ENCODE results near the gene AGBL4. TPM values are rescaled to one million over a fixed set of nuclear protein-coding genes. Genes with fewer than 3 reads are reported as not detected.

AGBL4 gene
- total and polyA plus RNA-seq, 2 of the 4 experiments (the other 2 are of a cell fraction): not detected

DNA sequence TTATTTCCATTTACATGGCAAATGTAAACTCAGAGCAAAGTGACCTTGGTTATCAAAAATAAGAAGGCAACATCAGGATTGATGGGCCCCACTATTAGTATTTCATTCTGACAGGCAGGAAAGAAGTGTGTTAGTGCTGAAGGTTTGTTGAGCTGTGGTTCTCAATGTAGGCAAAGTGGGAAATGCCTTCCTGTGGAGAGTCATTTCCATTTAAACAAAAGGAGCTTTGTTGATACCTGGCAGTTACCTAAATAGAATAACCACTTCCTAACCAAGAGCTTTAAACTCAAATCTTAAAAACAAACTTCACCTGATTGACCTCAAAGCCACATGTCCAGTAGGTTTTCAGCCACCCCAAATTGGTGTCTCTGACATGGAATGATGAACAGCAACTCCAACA lies 667.2 kb downstream of the AGBL4 start:
- no peak overlapping the region for H2AK5ac ChIP-seq (ENCODE audit: low read depth, low read length)
- ChIA-PET CTCF (no interaction called here), POLR2A (ENCODE audit: unreplicated experiment) (no interaction called here)
- no peak overlapping the region for H3K18ac ChIP-seq (ENCODE audit: low read depth, low read length)
- H4K20me1 ChIP-seq (ENCODE audit: insufficient read depth, low read length): no peaks in the 10 kb centered on the region
- no peak overlapping the region for H3K4me3 ChIP-seq (ENCODE audit: insufficient read depth, low read depth, low read length)
- H3K56ac ChIP-seq (ENCODE audit: extremely low read depth, insufficient read depth, low read length): no peak overlapping the region
- no peaks in the 10 kb centered on the region for H3K36me3 ChIP-seq (ENCODE audit: control insufficient read depth, insufficient read depth, low read length)
- no peak overlapping the region for H2AK9ac ChIP-seq (replicated peaks; ENCODE audit: low read depth, low read length, poor library complexity)
- H3K4ac ChIP-seq (ENCODE audit: low read depth, low read length): no peak overlapping the region
- ATAC-seq (ENCODE audit: low read depth) (no peak), DNase-seq (no peak)
- TF ChIP-seq, protein P1, sequence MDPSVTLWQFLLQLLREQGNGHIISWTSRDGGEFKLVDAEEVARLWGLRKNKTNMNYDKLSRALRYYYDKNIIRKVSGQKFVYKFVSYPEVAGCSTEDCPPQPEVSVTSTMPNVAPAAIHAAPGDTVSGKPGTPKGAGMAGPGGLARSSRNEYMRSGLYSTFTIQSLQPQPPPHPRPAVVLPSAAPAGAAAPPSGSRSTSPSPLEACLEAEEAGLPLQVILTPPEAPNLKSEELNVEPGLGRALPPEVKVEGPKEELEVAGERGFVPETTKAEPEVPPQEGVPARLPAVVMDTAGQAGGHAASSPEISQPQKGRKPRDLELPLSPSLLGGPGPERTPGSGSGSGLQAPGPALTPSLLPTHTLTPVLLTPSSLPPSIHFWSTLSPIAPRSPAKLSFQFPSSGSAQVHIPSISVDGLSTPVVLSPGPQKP (IDR thresholded peaks at IDR 0.05; ENCODE audit: borderline replicate concordance, low read depth, low read length): no peak
- no peak for TF ChIP-seq FOS (IDR thresholded peaks at IDR 0.05; ENCODE audit: low read depth, low read length)
- no peak for TF ChIP-seq RFX5 (IDR thresholded peaks at IDR 0.05; ENCODE audit: low read depth, low read length)
- no peak for TF ChIP-seq NFE2L2 (IDR thresholded peaks at IDR 0.05; ENCODE audit: low read depth, low read length)
- TF ChIP-seq POLR2A (IDR thresholded peaks at IDR 0.05; ENCODE audit: low read depth, low read length): no peak
- no peak for TF ChIP-seq MXI1 (IDR thresholded peaks at IDR 0.05; ENCODE audit: borderline replicate concordance, low read depth, low read length)
- TF ChIP-seq USF2 (IDR thresholded peaks at IDR 0.05; ENCODE audit: low read depth, low read length): no peak
- no peak for TF ChIP-seq MAZ (IDR thresholded peaks at IDR 0.05; ENCODE audit: borderline replicate concordance, low read depth, low read length)
- TF ChIP-seq CTCF (conservative IDR thresholded peaks at IDR 0.05; ENCODE audit: low read depth, low read length): no peak
- no peak for TF ChIP-seq RAD21 (IDR thresholded peaks at IDR 0.05; ENCODE audit: low read length)
- TF ChIP-seq CHD1 (IDR thresholded peaks at IDR 0.05; ENCODE audit: low read depth, low read length): no peak
- no peak for TF ChIP-seq MAFK (IDR thresholded peaks at IDR 0.05; ENCODE audit: low read depth, low read length)
- TF ChIP-seq SMC3 (IDR thresholded peaks at IDR 0.05; ENCODE audit: low read depth, low read length): no peak
- no peak for TF ChIP-seq BHLHE40 (IDR thresholded peaks at IDR 0.05; ENCODE audit: low read depth, low read length)
- no peak for TF ChIP-seq CEBPB (IDR thresholded peaks at IDR 0.05; ENCODE audit: low read depth, low read length)
- TF ChIP-seq RCOR1 (IDR thresholded peaks at IDR 0.05; ENCODE audit: insufficient replicate concordance, low read length): no peak
- no peak overlapping the region for H2BK5ac ChIP-seq (ENCODE audit: low read depth, low read length, poor library complexity, severe bottlenecking)
- H2BK120ac ChIP-seq (ENCODE audit: low read depth, low read length): no peak overlapping the region
- no peak overlapping the region for H3K14ac ChIP-seq (replicated peaks; ENCODE audit: low read depth, low read length)
- dilution Hi-C loops (cut with HindIII; ENCODE audit: low sequenced_read_pairs, unreplicated experiment): no loop called here
- H4K5ac ChIP-seq (ENCODE audit: low read depth, low read length): no peak overlapping the region
- H4K8ac ChIP-seq (ENCODE audit: low read depth in 2 of 2, low read length in 2 of 2): no peak overlapping the region
- H3K9me1 ChIP-seq (ENCODE audit: insufficient read depth, low read length): no peaks in the 10 kb centered on the region
- in situ Hi-C loops (cut with MboI; ENCODE audit: low sequenced_read_pairs): no loop called here
- H2AFZ ChIP-seq (replicated peaks; ENCODE audit: low read length, poor library complexity): no peak overlapping the region
- no peak overlapping the region for H2BK20ac ChIP-seq (ENCODE audit: low read depth, low read length)
- H3K23ac ChIP-seq (ENCODE audit: low read depth, low read length): no peak overlapping the region
- no peaks in the 10 kb centered on the region for H3K79me1 ChIP-seq (ENCODE audit: low read depth in 1 of 2, low read length in 2 of 2)
- H3K4me2 ChIP-seq (ENCODE audit: low read depth, low read length): no peak overlapping the region
- no peak overlapping the region for H2BK15ac ChIP-seq (ENCODE audit: low read depth, low read length)
- H3K27ac ChIP-seq (ENCODE audit: insufficient read depth, low read length): no peak overlapping the region
- no peaks in the 10 kb centered on the region for H3K27me3 ChIP-seq (ENCODE audit: control insufficient read depth, insufficient read depth, low read length)
- intact Hi-C loops (cut with micrococcal nuclease): no loop called here
- no peak overlapping the region for H3K9ac ChIP-seq (ENCODE audit: low read depth, low read length)
- H3K9me3 ChIP-seq (ENCODE audit: control insufficient read depth, insufficient read depth, low read length): peaks cover 13% of the 10 kb centered on the region
- BruUV-seq (replicated peaks): no TSS peak
- no peak overlapping the region for H4K91ac ChIP-seq (ENCODE audit: insufficient read depth, low read depth, low read length)
- H3K4me1 ChIP-seq (ENCODE audit: control insufficient read depth, insufficient read depth, low read length): no peaks in the 10 kb centered on the region
